ENCODE measurements around the gene SEMA6D. TPM values are rescaled to one million over a fixed set of nuclear protein-coding genes. Genes with fewer than 3 reads are reported as not detected.

The SEMA6D gene, protein sequence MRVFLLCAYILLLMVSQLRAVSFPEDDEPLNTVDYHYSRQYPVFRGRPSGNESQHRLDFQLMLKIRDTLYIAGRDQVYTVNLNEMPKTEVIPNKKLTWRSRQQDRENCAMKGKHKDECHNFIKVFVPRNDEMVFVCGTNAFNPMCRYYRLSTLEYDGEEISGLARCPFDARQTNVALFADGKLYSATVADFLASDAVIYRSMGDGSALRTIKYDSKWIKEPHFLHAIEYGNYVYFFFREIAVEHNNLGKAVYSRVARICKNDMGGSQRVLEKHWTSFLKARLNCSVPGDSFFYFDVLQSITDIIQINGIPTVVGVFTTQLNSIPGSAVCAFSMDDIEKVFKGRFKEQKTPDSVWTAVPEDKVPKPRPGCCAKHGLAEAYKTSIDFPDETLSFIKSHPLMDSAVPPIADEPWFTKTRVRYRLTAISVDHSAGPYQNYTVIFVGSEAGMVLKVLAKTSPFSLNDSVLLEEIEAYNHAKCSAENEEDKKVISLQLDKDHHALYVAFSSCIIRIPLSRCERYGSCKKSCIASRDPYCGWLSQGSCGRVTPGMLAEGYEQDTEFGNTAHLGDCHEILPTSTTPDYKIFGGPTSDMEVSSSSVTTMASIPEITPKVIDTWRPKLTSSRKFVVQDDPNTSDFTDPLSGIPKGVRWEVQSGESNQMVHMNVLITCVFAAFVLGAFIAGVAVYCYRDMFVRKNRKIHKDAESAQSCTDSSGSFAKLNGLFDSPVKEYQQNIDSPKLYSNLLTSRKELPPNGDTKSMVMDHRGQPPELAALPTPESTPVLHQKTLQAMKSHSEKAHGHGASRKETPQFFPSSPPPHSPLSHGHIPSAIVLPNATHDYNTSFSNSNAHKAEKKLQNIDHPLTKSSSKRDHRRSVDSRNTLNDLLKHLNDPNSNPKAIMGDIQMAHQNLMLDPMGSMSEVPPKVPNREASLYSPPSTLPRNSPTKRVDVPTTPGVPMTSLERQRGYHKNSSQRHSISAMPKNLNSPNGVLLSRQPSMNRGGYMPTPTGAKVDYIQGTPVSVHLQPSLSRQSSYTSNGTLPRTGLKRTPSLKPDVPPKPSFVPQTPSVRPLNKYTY
- 10 to 100 TPM in 3 of 4 donors, 1 to 10 TPM in 1; 9.3 to 17.7 (median 14.3) TPM for total RNA-seq

DNA sequence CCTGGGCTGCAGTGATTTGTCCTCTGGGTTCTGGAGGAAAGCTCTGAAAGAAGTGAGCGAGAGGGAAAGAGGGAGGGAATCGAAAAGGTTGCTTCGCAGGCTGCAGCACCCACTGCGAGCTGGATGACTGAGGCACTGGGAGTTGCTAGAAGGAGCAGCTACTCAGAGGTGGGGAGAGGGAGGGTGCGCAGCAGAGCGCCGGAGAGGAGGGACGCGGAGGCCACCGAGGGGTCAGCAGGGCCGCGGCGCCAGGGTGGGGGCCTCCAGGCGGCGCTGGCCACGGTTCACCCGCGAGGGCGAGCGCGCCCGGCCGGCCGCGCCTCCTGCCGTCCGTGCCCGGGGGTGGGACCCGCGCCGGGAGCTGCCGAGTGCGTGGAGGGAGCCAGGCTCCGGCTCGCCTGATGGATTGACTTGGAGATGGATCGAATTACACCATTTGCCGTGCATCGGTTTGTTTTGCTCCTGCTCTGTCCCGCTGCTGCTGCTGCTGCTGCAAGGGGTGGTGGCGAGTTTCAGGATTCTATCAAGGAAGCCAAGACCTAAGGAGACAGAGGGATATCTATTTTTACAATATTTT is at the start of gene SEMA6D:
Gene SEMA6D, plus strand, starts transcription at position 470 of the 577 bp plus-strand sequence. CDS start 42,294 bp downstream, outside the sequence.
- H3K27me3 ChIP-seq: no peaks in the 10 kb centered on the region
- TF ChIP-seq, protein P1, sequence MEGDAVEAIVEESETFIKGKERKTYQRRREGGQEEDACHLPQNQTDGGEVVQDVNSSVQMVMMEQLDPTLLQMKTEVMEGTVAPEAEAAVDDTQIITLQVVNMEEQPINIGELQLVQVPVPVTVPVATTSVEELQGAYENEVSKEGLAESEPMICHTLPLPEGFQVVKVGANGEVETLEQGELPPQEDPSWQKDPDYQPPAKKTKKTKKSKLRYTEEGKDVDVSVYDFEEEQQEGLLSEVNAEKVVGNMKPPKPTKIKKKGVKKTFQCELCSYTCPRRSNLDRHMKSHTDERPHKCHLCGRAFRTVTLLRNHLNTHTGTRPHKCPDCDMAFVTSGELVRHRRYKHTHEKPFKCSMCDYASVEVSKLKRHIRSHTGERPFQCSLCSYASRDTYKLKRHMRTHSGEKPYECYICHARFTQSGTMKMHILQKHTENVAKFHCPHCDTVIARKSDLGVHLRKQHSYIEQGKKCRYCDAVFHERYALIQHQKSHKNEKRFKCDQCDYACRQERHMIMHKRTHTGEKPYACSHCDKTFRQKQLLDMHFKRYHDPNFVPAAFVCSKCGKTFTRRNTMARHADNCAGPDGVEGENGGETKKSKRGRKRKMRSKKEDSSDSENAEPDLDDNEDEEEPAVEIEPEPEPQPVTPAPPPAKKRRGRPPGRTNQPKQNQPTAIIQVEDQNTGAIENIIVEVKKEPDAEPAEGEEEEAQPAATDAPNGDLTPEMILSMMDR (IDR thresholded peaks at IDR 0.05): peak in 5 of 6 experiments; percentile 17 to 62 (median 54)
- peak in 1 of 2 donors; percentile 77 for TF ChIP-seq POLR2A (IDR thresholded peaks at IDR 0.05)
- DNase-seq: peak; percentile 84 to 86
- 0 to 1% methylated on average over 15 to 25 of the region's 40 CpGs for WGBS, 2 donors
- no peaks in the 10 kb centered on the region for H3K36me3 ChIP-seq
- peak within 1 kb of the TSS; percentile 81 to 95 (median 94) for H3K27ac ChIP-seq
- intact Hi-C loops (cut with DNase I): loop anchor here (5.0 to 10.0 kb wide), 4 partner anchors 88 to 522 kb away; no protein-coding TSS in a partner anchor
- peaks cover 14 to 34% of the 10 kb centered on the region in 2 donors for H3K4me1 ChIP-seq
- H3K4me3 ChIP-seq (replicated peaks in 1 of 3): peak within 1 kb of the TSS; percentile 47 to 65 (median 57)
- H3K9me3 ChIP-seq: no peaks in the 10 kb centered on the region

DNA sequence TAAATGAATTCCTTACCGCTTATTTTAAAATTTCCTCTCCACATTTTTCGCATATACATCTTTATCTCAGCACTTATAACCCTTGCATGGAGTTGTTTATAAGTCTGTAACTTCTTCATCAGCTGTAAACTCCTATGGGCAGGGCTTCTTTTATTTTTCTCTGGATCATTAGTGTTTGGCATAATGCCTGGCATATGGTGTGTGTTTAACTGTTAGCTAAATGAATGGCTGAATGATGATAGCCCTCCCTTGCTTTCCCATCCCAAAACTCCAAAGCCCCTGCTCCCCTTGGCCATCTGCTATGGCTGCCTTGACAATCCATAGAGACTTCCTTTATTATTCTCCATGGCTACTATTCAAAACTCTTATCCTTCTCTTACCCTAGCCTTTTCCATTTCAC is 48.1 kb upstream of the SEMA6D start:
- H3K27me3 ChIP-seq: no peaks in the 10 kb centered on the region
- no peak for TF ChIP-seq POLR2A (IDR thresholded peaks at IDR 0.05)
- TF ChIP-seq, protein P1 (IDR thresholded peaks at IDR 0.05): no peak
- no peaks in the 10 kb centered on the region for H3K9me3 ChIP-seq
- no peak for DNase-seq
- intact Hi-C loops (cut with DNase I): no loop called here
- no peaks in the 10 kb centered on the region for H3K4me1 ChIP-seq
- H3K4me3 ChIP-seq (replicated peaks in 1 of 3): no peak overlapping the region
- H3K36me3 ChIP-seq: no peaks in the 10 kb centered on the region
- 90 to 91% methylated on average over 2 of the region's 2 CpGs for WGBS, 2 donors
- H3K27ac ChIP-seq: no peak overlapping the region

DNA sequence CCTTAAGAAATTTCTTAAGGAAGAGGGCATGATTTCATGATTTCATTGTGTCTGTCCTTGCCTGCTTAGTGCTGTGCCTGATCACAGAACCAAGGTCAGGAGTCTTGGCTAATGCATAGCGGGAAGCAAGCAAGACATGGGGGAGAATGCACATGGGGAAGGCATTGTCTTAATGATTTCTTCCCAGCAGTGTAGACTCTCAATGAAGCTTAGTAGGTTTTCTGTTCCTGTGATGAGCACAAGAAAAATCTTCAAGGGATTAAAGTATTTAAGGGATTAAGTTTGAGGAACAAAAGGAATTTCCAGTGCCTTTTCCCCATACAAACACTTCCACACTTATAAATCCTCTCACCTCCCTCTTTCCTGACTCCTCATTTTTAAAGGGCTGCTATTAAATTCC is 46.9 kb upstream of the SEMA6D start:
- no peak for TF ChIP-seq POLR2A (IDR thresholded peaks at IDR 0.05)
- TF ChIP-seq, protein P1 (IDR thresholded peaks at IDR 0.05): no peak
- H3K27me3 ChIP-seq: no peaks in the 10 kb centered on the region
- intact Hi-C loops (cut with DNase I): no loop called here

DNA sequence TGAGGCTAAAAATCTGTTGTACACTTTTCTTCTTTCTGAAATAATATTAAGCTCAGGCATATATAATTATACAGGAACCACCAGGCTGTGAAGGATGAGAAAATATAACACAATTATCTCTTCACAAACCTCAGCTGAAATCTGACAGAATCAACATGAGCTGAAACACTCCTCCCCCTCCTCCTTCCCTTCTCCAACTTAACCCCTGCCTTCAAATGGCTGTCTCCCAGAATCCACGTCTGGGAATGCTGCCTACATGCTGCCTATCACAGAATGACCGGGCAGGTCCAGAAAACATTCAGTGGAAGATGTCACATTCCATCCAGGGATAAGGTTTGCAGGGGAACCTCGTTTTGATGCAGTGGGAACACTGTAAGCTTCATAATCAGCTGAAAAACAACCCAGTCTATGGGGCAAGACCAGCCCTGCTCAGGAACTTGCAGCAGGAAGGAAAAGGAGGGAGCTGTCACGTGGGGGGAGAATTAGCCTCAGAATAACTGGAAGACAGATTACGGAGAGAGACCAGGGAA is 44.0 kb upstream of the SEMA6D start:
- H3K27ac ChIP-seq: no peak overlapping the region
- H3K4me1 ChIP-seq: no peaks in the 10 kb centered on the region
- H3K27me3 ChIP-seq: no peaks in the 10 kb centered on the region
- no peak for TF ChIP-seq POLR2A (IDR thresholded peaks at IDR 0.05)
- TF ChIP-seq, protein P1 (IDR thresholded peaks at IDR 0.05): no peak
- DNase-seq: no peak
- intact Hi-C loops (cut with DNase I): no loop called here
- no peaks in the 10 kb centered on the region for H3K36me3 ChIP-seq
- no peaks in the 10 kb centered on the region for H3K9me3 ChIP-seq
- 26 to 47% methylated on average over 5 of the region's 5 CpGs for WGBS, 2 donors
- H3K4me3 ChIP-seq (replicated peaks in 1 of 3): no peak overlapping the region

More for the DNA sequence above, 46.9 kb upstream of the SEMA6D start:
- Histone ChIP-seq H3K36me3 (no peaks in the 10 kb centered on the region), H3K4me1 (no peaks in the 10 kb centered on the region), H3K4me3 (replicated peaks in 1 of 3) (no peak overlapping the region), H3K9me3 (no peaks in the 10 kb centered on the region), H3K27ac (no peak overlapping the region)
- no peak for DNase-seq
- 96 to 97% methylated on average over 1 of the region's 1 CpG for WGBS, 2 donors
